H1 (cell line): ENCODE measurements around the gene CORIN. TPM values are rescaled to one million over a fixed set of nuclear protein-coding genes. Genes with fewer than 3 reads are reported as not detected.

Source experiments
- CTCF ChIA-PET: fragments of 300-600 bp; sonication (Branson Sonifier 250); formaldehyde crosslinking; loops from one replicate; lab custom pipeline; 2021; ENCODE audit not compliant: partially characterized antibody; lab: Charles Lee
- POLR2A ChIA-PET: fragments of 300-600 bp; sonication (Branson Sonifier 250); formaldehyde crosslinking; loops from one replicate; lab custom pipeline; 2021; ENCODE audit warnings: inconsistent platforms; ENCODE audit not compliant: partially characterized antibody; lab: Charles Lee
- DNase-seq, 2 experiments: peaks; one replicate each; pipeline versions ENCODE4 v3.0.0 to v3.0.0-alpha.2; 2010 to 2022; ENCODE audit warnings: low spot score in 2 of 2, low read depth in 1 of 2, mixed read lengths in 1 of 2
- FAIRE-seq: peaks from 2 replicates; lab custom pipeline; 2011; peaks lifted over from hg19 to GRCh38; lab: Jason Lieb, UNC
- H2AFZ ChIP-seq: 2 replicates; pipeline ENCODE4 v1.8.1; 2012; ENCODE audit warnings: low read length, inconsistent platforms
- H2AK5ac ChIP-seq: 2 replicates; pipeline ENCODE4 v1.6.1; 2013; ENCODE audit warnings: low read depth, low read length
- H2BK120ac ChIP-seq: replicated peaks from 2 replicates; pipeline ENCODE3; 2013; ENCODE audit warnings: low read depth, low read length, inconsistent platforms
- H2BK12ac ChIP-seq: 2 replicates; pipeline ENCODE4 v1.6.1; 2013; ENCODE audit warnings: low read depth, low read length
- H2BK15ac ChIP-seq: 2 replicates; pipeline ENCODE4 v1.6.1; 2013; ENCODE audit warnings: low read length
- H2BK20ac ChIP-seq: 2 replicates; pipeline ENCODE4 v1.6.1; 2013; ENCODE audit warnings: low read length
- H2BK5ac ChIP-seq: 2 replicates; pipeline ENCODE4 v1.6.1; 2013; ENCODE audit warnings: low read depth, low read length
- H3K14ac ChIP-seq: 2 replicates; pipeline ENCODE4 v1.6.1; 2013; ENCODE audit warnings: inconsistent platforms; ENCODE audit not compliant: insufficient read length
- H3K18ac ChIP-seq: 2 replicates; pipeline ENCODE4 v1.6.1; 2013; ENCODE audit warnings: low read length; ENCODE audit errors: extremely low read depth
- H3K23ac ChIP-seq: 2 replicates; pipeline ENCODE4 v1.6.1; 2013; ENCODE audit warnings: inconsistent platforms; ENCODE audit not compliant: insufficient read length
- H3K23me2 ChIP-seq: 2 replicates; pipeline ENCODE4 v1.6.1; 2013; ENCODE audit warnings: low read depth, low read length
- H3K27ac ChIP-seq: 2 replicates; pipeline ENCODE4 v1.6.1; 2011; ENCODE audit warnings: low read depth, low read length, inconsistent platforms
- H3K27me3 ChIP-seq, 4 experiments: replicated peaks in 1 of 4; 1 replicate in 1 of 4; 2 replicates in 3 of 4; pipeline versions ENCODE4 v1.6.1 to v1.8.1; 2011 to 2013; ENCODE audit warnings: low read length in 3 of 4, mild to moderate bottlenecking in 3 of 4, inconsistent platforms in 2 of 4, mixed read lengths in 2 of 4, moderate library complexity in 1 of 4; ENCODE audit not compliant: control insufficient read depth in 3 of 4, insufficient read depth in 3 of 4; ENCODE audit errors: extremely low read depth in 1 of 4
- H3K36me3 ChIP-seq, 4 experiments: 2 replicates each; pipeline versions ENCODE4 v1.6.1 to v1.8.1; 2011 to 2013; ENCODE audit warnings: mild to moderate bottlenecking in 4 of 4, low read length in 3 of 4, moderate library complexity in 2 of 4, control low read depth in 1 of 4, inconsistent platforms in 1 of 4; ENCODE audit not compliant: insufficient read depth in 4 of 4, control insufficient read depth in 2 of 4
- H3K4ac ChIP-seq: replicated peaks from 2 replicates; pipeline ENCODE3; 2013; ENCODE audit warnings: low read length, low read depth, mixed read lengths, inconsistent platforms; ENCODE audit not compliant: insufficient read length
- H3K4me1 ChIP-seq, 4 experiments: replicated peaks in 1 of 4; 1 replicate in 1 of 4; 2 replicates in 3 of 4; pipeline versions ENCODE4 v1.6.1 to v1.8.1; 2011 to 2013; ENCODE audit warnings: low read length in 3 of 4, inconsistent platforms in 2 of 4, mixed read lengths in 1 of 4; ENCODE audit not compliant: insufficient read depth in 4 of 4, control insufficient read depth in 3 of 4
- H3K4me2 ChIP-seq, 2 experiments: 2 replicates each; pipeline versions ENCODE4 v1.6.1 to v1.8.1; 2011 to 2013; ENCODE audit warnings: low read depth in 2 of 2, low read length in 2 of 2, control low read depth in 1 of 2, inconsistent platforms in 1 of 2, mild to moderate bottlenecking in 1 of 2; ENCODE audit not compliant: insufficient read depth in 1 of 2
- H3K4me3 ChIP-seq, 4 experiments: fragments of 200-600, 300-600 bp in 1 of 4; sonication (generic), shearing (Covaris generic), sonication (Bioruptor Twin) in 1 of 4; 2 replicates each; pipeline versions ENCODE4 v1.5.1 to v1.8.1; 2011 to 2016; ENCODE audit warnings: low read length in 4 of 4, low read depth in 3 of 4, control low read depth in 2 of 4, inconsistent platforms in 2 of 4, mild to moderate bottlenecking in 2 of 4, mixed read lengths in 1 of 4, moderate library complexity in 1 of 4; ENCODE audit not compliant: insufficient read depth in 2 of 4; ENCODE audit errors: extremely low read depth in 1 of 4
- H3K56ac ChIP-seq: replicated peaks from 2 replicates; pipeline ENCODE3; 2013; ENCODE audit warnings: low read depth, mild to moderate bottlenecking, mixed read lengths, low read length, inconsistent platforms; ENCODE audit not compliant: insufficient read length
- H3K79me1 ChIP-seq: 2 replicates; pipeline ENCODE4 v1.6.1; 2013; ENCODE audit warnings: low read depth, low read length, control low read depth
- H3K79me2 ChIP-seq, 2 experiments: 2 replicates each; pipeline versions ENCODE4 v1.6.1 to v1.8.1; 2012 to 2013; ENCODE audit warnings: low read length in 2 of 2, mild to moderate bottlenecking in 2 of 2, inconsistent platforms in 1 of 2; ENCODE audit not compliant: insufficient read depth in 2 of 2, control insufficient read depth in 1 of 2
- H3K9ac ChIP-seq, 4 experiments: replicated peaks in 1 of 4; 1 replicate in 1 of 4; 2 replicates in 3 of 4; pipeline versions ENCODE4 v1.6.1 to v1.8.1; 2011 to 2013; ENCODE audit warnings: low read depth in 3 of 4, low read length in 3 of 4, control low read depth in 2 of 4, mild to moderate bottlenecking in 2 of 4, moderate library complexity in 2 of 4, inconsistent platforms in 1 of 4; ENCODE audit errors: extremely low read depth in 1 of 4
- H3K9me3 ChIP-seq, 2 experiments: 2 replicates each; pipeline versions ENCODE4 v1.6.1 to v1.8.1; 2012 to 2013; ENCODE audit warnings: mild to moderate bottlenecking in 2 of 2, moderate library complexity in 2 of 2, control low read depth in 1 of 2, inconsistent platforms in 1 of 2, low read depth in 1 of 2, low read length in 1 of 2, mixed read lengths in 1 of 2; ENCODE audit not compliant: insufficient read depth in 2 of 2
- H4K20me1 ChIP-seq, 2 experiments: replicated peaks in 1 of 2; 2 replicates each; pipeline versions ENCODE3 to v1.8.1; 2011 to 2013; ENCODE audit warnings: inconsistent platforms in 2 of 2, low read length in 2 of 2, mild to moderate bottlenecking in 1 of 2; ENCODE audit not compliant: insufficient read depth in 2 of 2, control insufficient read depth in 1 of 2
- H4K5ac ChIP-seq: 2 replicates; pipeline ENCODE4 v1.6.1; 2013; ENCODE audit warnings: low read length, low read depth, mixed read lengths, inconsistent platforms; ENCODE audit not compliant: insufficient read length
- H4K8ac ChIP-seq: 2 replicates; pipeline ENCODE4 v1.8.0; 2013; ENCODE audit warnings: mild to moderate bottlenecking, moderate library complexity, low read length, inconsistent platforms; ENCODE audit not compliant: insufficient read depth; ENCODE audit errors: extremely low read depth
- H4K91ac ChIP-seq: replicated peaks from 2 replicates; pipeline ENCODE3; 2013; ENCODE audit warnings: low read length, mixed read lengths, inconsistent platforms; ENCODE audit not compliant: insufficient read length
- CEBPB ChIP-seq: IDR thresholded peaks from 2 replicates; pipeline ENCODE4 v1.6.1; 2012; ENCODE audit warnings: low read depth, low read length
- CHD1 ChIP-seq: IDR thresholded peaks from 2 replicates; pipeline ENCODE4 v1.6.1; 2012; ENCODE audit warnings: low read depth, low read length, improper control_type of control experiment
- EGR1 ChIP-seq: IDR thresholded peaks from 2 replicates; pipeline ENCODE4 v1.6.1; 2011; ENCODE audit warnings: low read depth, low read length, borderline replicate concordance
- EP300 ChIP-seq, 2 experiments: IDR thresholded peaks; 1 replicate in 1 of 2; 2 replicates in 1 of 2; pipeline ENCODE4 v1.6.1; 2011 to 2012; ENCODE audit warnings: low read depth in 2 of 2, low read length in 2 of 2, mild to moderate bottlenecking in 2 of 2, borderline replicate concordance in 1 of 2, inconsistent platforms in 1 of 2, moderate library complexity in 1 of 2
- FOSL1 ChIP-seq: IDR thresholded peaks from 2 replicates; pipeline ENCODE4 v1.6.1; 2011; ENCODE audit warnings: mild to moderate bottlenecking, low read depth, low read length, moderate library complexity; ENCODE audit not compliant: insufficient read depth
- GABPA ChIP-seq: IDR thresholded peaks from 2 replicates; pipeline ENCODE4 v1.6.1; 2011; ENCODE audit warnings: mild to moderate bottlenecking, low read length, moderate library complexity, borderline replicate concordance; ENCODE audit not compliant: insufficient read depth
- NRF1 ChIP-seq: IDR thresholded peaks from 2 replicates; pipeline ENCODE4 v1.6.1; 2011; ENCODE audit warnings: mild to moderate bottlenecking, low read depth, low read length, improper control_type of control experiment
- PHF8 ChIP-seq: fragments of 200-600 bp; sonication (generic); conservative IDR thresholded peaks from 2 replicates; pipeline ENCODE4 v1.7.1; 2012; ENCODE audit warnings: low read depth, mild to moderate bottlenecking, inconsistent platforms, low read length, moderate library complexity
- RBBP5 ChIP-seq: IDR thresholded peaks from 2 replicates; pipeline ENCODE4 v1.7.1; 2012; ENCODE audit warnings: low read depth, mild to moderate bottlenecking, inconsistent platforms, low read length, moderate library complexity, borderline replicate concordance
- RFX5 ChIP-seq: IDR thresholded peaks from 2 replicates; pipeline ENCODE4 v1.6.1; 2011; ENCODE audit warnings: low read depth, low read length, improper control_type of control experiment, borderline replicate concordance
- RNF2 ChIP-seq: fragments of 200-900, 300-1000 bp; sonication (generic); IDR thresholded peaks from 2 replicates; pipeline ENCODE4 v1.7.1; 2016; ENCODE audit warnings: borderline replicate concordance, low read depth, mild to moderate bottlenecking, antibody characterized with exemption, low read length; ENCODE audit not compliant: poor library complexity, severe bottlenecking; ENCODE audit errors: missing control alignments
- SIN3A ChIP-seq, 2 experiments: IDR thresholded peaks in 1 of 2; conservative IDR thresholded peaks in 1 of 2; 2 replicates each; pipeline ENCODE4 v1.6.1; 2011 to 2012; ENCODE audit warnings: low read length in 2 of 2, improper control_type of control experiment in 1 of 2, low read depth in 1 of 2, mild to moderate bottlenecking in 1 of 2
- SP4 ChIP-seq: IDR thresholded peaks from 2 replicates; pipeline ENCODE4 v1.6.1; 2012; ENCODE audit warnings: low read length, inconsistent platforms
- SUZ12 ChIP-seq: fragments of 200-600 bp; sonication (generic); IDR thresholded peaks from 2 replicates; pipeline ENCODE4 v1.6.1; 2012; ENCODE audit warnings: mild to moderate bottlenecking, inconsistent platforms, low read length, moderate library complexity, mixed read lengths
- WGBS, 2 experiments: shearing (Covaris generic) in 1 of 2; methylation state at CpG; one replicate each; pipeline versions ENCODE4 v1.1.6 to v1.1.7; 2013 to 2015; ENCODE audit warnings: low lambda C conversion rate in 2 of 2, mixed read lengths in 2 of 2, inconsistent platforms in 1 of 2, low coverage in 1 of 2, missing lambda C conversion rate in 1 of 2; ENCODE audit not compliant: insufficient replicate concordance in 2 of 2, insufficient coverage in 1 of 2, insufficient read length in 1 of 2; ENCODE audit errors: extremely low coverage in 1 of 2, missing lambda C conversion rate in 1 of 2; 5-methylcytosine and 5-hydroxymethylcytosine counted together
- polyA plus RNA-seq, 7 experiments: library from polyadenylated mRNA; depleted of rRNA in 3 of 7; stranded (reverse) in 5 of 7; unstranded in 2 of 7; fragments of >200 nt in 5 of 7; fragments of 200-250 nt in 2 of 7; gene quantifications; 1 replicate in 5 of 7; 2 replicates in 1 of 7; 4 replicates in 1 of 7; pipeline versions ENCODE4 v1.2.1 to v1.2.3, GENCODE V29; 2011 to 2013; ENCODE audit warnings: missing spikeins in 2 of 7, mixed read lengths in 2 of 7
- total RNA-seq: library from RNA; stranded (reverse); fragmentation: NEBNext Ultra II Directional; extraction: Animal tissue kit (Norgen Biotek cat#: 25700); gene quantifications from 2 replicates; pipeline ENCODE4 v1.2.1, GENCODE V29; 2021

CORIN gene
- total and polyA plus RNA-seq, 2 of the 8 experiments (the other 6 are each of a cell fraction or from before 2014, with no cell fraction given) = 0.09 to 0.32 TPM

DNA sequence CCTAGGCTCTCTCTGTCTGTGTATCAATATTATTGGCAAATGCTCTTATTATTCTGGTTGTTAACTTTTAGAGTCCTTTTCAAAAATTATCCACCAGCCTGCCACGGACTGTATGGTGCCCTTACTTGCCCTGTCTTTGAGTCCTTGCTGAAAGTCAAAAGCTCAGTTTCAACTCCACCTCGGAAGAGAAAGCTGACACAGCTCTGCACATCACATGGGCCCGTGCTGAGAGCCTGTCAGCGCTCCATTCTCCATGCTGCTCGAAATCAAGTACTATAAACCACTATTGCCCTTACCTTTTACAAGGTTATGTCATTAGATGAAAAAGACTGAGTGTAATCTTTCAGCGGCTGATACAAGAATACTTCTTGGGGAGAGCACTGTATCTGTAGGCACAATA, 141.0 kb downstream of the CORIN start:
- Histone ChIP-seq H3K79me2 (no peaks in the 10 kb centered on the region), H3K27me3 (no peaks in the 10 kb centered on the region), H2BK5ac (no peak overlapping the region), H3K23me2 (no peaks in the 10 kb centered on the region), H4K8ac (no peak overlapping the region), H3K4me1 (no peaks in the 10 kb centered on the region), H3K23ac (no peak overlapping the region), H2BK120ac (no peak overlapping the region), H2BK15ac (no peak overlapping the region), H2BK12ac (no peak overlapping the region), H2AK5ac (no peak overlapping the region), H3K18ac (no peak overlapping the region), H3K4me2 (no peak overlapping the region), H3K79me1 (no peaks in the 10 kb centered on the region), H3K9me3 (no peaks in the 10 kb centered on the region), H2BK20ac (no peak overlapping the region), H4K5ac (no peak overlapping the region), H3K4ac (no peak overlapping the region), H3K27ac (no peak overlapping the region), H3K56ac (no peak overlapping the region), H4K20me1 (no peaks in the 10 kb centered on the region), H3K14ac (no peak overlapping the region), H3K9ac (no peak overlapping the region), H3K36me3 (no peaks in the 10 kb centered on the region), H4K91ac (no peak overlapping the region), H3K4me3 (no peak overlapping the region), H2AFZ (no peak overlapping the region; the same call in 1 of the 2 replicates)
- DNase-seq (no peak), FAIRE-seq (no peak)
- ChIA-PET POLR2A (no interaction called here), CTCF (interaction anchor here (0.6 to 16.8 kb wide), 5 partner anchors 9 to 142 kb away, joined by 3 to 282 read pairs (median 6); partner anchors contain the start of gene CORIN)
- WGBS, 2 experiments = 84% methylated on average over 6 of the region's 6 CpGs; no CpG with 5 or more reads in 1 of the 2 experiments
- TF ChIP-seq EGR1 (no peak), CHD1 (no peak), RBBP5 (no peak), SIN3A (conservative IDR thresholded peaks at IDR 0.05 in 1 of 2, IDR thresholded peaks at IDR 0.05 in 1 of 2; ENCODE audit: low read depth in 1 of 2, low read length in 2 of 2) (no peak), NRF1 (no peak), SUZ12 (no peak), PHF8 (no peak), CEBPB (no peak), SP4 (no peak), GABPA (no peak), EP300 (IDR thresholded peaks at IDR 0.05; ENCODE audit: borderline replicate concordance in 1 of 2, low read depth in 2 of 2, low read length in 2 of 2) (no peak), RFX5 (no peak), FOSL1 (no peak), RNF2 (no peak)
